ENCODE data around the gene PRKCD.

The PRKCD gene

GRCh38 chr3:53193466-53194209 is 32.6 kb downstream of the PRKCD start:
- no peak for DNase-seq

DNA sequence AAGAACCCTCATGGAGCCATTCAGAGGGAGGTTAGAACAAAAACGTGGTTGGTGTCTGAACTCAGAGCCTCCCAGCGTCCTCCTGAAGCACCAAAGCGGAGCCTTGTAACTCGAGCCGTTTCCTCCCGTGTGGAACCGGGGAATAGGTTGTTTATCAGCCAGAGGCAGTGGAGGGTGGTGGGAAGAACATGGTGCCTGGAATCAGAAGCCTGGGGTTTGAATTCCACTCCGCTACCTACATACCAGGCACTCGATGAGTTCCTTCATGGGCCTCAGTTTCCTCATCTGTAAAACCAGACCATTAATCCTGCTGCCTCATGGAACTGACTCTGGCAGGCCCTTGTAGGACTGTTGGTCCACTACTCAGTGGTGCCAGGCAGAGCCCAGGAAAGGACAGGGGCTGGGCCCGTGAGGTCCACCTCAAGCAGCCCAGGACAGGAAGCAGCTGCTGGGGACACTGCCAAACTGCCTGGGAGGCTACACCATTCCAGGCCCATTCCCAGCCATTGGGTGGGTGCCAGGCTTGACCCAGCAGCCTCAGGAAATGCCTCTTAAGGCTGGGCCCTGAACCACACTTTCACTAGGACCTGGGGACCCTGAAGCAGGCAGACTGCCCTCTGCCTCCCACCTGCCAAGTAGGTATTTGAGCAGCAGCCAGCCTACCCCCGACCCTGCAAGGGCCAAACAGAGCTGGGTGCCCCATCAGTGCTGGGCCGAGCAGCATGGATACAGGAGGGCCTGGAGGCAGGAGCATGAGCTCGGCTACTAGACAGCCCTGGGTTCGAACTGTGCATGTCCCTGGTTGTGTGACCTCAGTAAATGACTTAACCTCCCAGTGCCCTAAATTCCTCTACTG is 33.4 kb downstream of the PRKCD start:
- no peak for DNase-seq

GRCh38 chr3:53195066-53195450 is 34.0 kb downstream of the PRKCD start:
- DNase-seq: no peak

DNA sequence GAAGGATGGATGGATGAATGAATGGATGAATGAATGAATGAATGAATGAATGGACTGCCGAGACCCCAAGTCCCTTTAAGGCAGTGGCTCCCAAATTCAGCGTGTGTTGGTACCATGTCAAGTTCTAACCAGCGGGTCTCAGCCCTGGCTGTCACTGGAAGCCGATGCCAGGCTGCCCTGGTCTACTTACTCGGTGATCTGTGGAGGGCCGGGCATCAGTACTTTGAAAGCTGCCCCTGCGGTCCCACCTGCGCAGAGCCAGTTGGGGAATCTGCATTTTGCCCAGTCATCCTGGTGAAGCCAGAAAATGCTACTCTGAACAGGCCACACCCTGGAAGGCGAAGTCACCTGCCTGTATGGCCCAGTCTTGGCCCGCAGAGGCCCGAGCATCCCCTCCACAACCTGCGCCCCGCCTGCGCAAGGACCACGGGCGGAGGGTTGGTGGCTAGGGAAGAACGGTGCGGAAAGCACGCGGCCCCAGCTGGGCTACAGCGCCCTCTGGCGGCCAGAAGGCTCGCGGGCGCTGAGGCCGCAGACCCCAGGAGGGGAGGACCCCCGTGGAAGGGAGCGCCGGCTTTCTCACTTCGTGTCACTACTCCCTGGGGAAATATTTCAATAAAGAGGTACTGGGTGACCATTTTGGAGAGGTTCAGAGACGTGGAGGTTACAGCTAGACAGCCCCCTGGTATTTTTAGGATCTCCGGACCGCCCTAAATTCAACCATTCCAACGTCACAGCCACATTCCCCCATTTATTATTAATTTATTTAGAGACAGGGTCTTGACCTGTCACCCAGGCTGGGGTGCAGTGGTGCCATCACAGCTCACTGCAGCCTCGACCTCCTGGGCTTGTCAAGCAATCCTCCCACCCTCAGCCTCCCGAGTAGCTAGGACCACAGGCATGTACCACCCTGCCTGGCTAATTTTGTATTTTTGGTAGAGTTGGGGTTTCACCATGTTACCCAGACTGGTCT is 34.9 kb downstream of the PRKCD start:
- peak; percentile 48 for DNase-seq

DNA sequence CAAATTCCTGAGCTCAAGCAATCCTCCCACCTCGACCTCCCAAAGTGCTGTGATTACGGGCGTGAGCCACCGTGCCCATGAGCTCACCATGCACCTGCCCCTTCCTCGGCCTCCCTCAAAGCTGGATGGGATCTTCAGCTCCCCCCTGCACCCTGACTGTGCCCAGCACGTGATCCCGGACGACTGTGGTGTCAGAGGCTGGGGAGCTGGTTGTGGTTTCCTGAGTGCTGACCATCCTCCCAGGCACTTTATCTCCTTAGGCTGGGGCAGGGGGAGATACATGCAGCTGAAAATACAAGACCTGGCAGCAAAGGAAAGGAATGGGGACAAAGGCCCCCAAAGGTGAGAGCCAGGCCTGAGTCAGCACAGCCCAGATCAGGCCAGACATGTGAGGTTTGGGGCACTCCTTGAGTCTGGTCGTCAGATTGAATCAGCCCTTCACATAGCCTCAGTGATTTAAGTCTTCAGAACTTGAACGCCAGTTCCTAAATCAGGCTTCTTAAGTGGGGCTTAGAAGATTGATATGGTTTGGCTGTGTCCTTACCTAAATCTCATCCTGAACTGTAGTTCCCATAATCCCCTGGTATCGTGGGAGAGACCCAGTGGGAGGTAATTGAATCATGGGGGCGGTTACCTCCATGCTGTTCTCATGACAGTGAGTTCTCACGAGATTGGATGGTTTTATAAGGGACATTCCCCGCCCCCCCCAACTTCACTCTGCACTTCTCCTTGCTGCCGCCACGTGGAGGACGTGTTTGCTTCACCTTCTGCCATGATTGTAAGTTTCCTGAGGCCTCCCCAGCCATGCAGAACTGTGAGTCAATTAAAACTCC is 35.8 kb downstream of the PRKCD start:
- DNase-seq: no peak

- DNase-seq: no peak
Measured at GRCh38 chr3:53198256-53198977, 37.4 kb downstream of the PRKCD start.

GRCh38 chr3:53198996-53199395 is 38.0 kb downstream of the PRKCD start:
- DNase-seq: no peak

GRCh38 chr3:53199834-53200233 is 38.8 kb downstream of the PRKCD start:
- no peak for DNase-seq

DNA sequence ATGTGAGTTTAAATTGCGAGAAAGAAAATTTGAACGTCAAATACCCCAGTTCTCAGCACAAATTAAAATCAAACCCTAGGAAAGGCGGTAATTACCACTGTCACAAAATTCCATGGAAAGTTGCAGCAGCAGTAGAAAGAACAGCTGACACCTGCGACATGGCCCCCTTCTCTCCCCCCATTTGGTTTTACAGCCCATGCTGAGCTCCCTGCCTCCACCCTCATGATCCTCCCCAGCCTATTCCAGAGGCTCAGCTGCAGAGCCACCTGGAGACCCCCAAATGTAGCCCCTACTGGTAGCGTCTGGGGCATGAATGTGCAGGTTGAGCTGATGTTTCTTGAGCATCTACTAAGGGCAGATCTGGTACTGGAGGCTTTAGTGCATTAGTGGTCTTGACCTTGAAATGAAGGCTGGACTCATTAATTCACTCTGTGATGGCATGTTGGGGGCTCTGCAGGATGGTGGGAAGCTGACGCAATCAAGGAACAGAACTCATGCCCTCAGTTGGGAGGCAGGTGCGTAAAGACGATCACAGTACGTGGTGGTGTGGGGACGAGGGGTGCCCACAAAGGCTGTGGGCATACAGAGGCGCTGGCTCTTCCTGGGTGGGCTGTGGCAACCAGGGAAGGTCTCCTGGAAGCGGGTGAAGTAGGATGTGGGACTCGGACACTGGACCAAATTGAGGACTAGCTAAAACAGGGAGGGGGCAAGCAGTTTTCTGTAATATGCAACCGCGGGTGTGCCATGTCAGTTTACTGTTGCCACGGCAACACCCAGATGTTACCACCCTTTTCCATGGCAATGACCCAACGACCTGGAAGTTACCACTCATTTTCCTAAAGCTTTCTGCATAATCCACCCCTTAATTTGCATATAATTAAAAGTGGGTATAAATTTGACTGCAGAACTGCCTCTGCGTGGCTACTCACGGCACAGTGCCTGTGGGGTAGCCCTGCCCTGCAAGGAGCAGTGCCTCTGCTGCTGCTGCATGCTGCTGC is 39.8 kb downstream of the PRKCD start:
- no peak for DNase-seq

DNA sequence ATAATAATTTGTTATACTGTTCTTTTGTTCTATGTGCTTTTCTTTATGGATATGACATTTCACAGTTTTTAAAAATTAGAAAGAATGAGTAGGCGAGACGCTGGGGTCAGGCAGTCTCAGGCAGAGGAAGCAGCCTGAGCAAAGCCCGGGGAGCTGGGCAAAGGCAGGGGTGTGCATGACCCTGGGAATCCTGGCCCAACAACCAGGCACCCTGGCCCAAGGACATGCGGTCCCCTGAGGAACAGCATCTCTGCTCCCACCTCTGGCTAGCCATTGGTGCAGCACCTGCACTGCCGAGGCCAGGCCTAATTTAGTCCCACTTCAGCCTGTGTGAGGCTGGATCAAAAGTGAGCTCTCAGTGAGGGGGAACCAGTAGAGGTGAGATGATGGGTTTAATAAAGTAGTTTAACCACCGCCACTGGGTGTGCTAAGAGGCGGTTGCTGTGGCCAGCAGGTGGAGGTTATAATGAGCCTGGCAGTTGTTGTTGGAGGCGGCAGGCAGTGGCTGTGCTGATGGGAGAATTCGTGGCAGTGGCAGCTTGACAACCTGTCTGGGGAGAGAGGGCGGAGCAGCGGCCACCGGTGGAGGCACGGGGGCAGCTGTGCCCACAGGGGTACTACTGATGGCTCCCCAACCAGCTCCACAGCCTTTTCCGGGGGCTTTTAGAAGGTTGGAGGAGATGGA is 41.5 kb downstream of the PRKCD start:
- DNase-seq: no peak

- no peak for DNase-seq
Measured at GRCh38 chr3:53211706-53212702, 51.0 kb downstream of the PRKCD start.

GRCh38 chr3:53213276-53213675 is 52.3 kb downstream of the PRKCD start:
- DNase-seq: no peak

DNA sequence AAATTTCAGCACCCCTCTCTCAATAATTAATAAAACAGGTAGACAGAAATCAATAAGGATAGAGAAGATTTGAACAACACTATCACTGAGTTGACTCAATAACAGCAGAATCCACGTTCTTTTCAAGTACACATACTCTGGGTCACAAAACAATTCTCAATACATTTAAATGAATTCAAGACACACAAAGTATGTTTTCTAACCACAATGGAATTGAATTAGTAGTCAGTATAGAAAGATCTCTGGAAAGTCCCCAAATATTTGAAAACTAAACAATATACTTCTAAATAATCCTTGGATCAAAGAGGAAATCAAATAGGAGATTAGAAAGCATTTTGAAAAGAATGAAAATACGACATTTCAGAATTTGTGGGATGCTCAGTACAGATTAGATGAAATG is 54.8 kb downstream of the PRKCD start:
- no peak for DNase-seq

DNA sequence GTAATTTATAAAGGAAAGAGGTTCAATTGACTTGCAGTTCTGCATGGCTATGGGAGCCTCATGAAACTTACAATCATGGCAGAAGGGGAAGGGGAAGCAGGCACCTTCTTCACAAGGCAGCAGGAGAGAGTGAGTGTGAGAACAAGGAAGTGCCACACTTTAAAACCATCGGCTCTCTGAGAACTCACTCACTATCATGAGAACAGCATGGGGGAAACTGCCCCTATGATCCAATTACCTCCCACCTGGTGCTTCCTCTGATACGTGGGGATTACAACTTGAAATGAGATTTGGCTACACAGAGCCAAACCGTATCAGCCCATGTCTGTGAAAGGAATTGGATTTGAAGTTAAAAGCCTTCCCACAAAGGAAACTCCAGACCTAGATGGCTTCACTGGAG is 55.7 kb downstream of the PRKCD start:
- DNase-seq: no peak

DNA sequence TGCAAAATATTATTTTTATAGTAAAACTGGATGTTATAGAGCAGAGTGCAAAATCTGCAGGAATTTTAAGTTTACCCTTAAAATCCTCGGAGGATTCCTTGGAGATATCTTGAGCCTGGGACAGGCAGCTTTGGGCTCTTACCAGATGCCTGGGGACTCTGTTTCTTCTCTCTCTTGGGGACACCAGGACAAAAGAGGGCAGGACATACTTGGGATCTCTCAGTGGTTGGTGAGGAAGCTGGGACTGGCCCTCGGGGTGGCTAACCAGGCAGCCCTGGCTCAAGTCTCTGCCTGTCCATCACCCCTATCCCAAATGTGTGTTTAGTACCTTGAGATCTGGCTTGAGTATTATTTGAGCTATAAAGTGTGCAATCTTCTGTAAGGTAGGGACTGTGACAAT is 56.2 kb downstream of the PRKCD start:
- DNase-seq: no peak

GRCh38 chr3:53218131-53218530 is 57.1 kb downstream of the PRKCD start:
- DNase-seq: no peak

DNA sequence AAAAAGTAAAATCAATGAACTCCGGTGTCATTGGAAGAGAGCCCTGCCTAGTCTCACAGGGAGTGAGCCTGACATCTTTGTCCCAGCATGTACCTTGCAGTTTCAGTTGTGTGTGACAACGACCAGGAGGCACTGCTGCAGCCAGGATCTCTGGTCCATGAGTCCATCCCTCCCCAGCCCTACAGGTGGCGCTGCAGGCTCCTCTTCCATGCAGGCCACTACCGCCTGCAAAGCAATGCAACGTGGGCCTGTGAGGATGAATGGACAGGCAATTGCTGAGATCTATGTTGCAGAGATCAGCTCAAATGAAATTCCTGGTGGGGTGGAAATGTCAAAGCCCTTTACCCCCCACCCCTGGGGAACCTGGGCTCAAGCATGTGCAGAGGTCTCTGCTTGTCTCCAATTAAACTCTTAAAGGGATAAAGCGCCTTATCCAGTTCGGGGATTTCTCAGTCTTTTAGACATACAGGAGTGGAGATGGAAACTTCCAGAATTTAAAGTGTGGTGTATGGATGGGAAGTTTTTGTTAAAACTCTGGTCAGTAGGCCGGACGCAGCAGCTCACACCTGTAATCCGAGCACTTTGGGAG is 59.0 kb downstream of the PRKCD start:
- peak; percentile 55 for DNase-seq

- DNase-seq: no peak
Measured at GRCh38 chr3:53221345-53221744, 60.3 kb downstream of the PRKCD start.
